ENCODE data around the gene SLC44A1. TPM values are rescaled to one million over a fixed set of nuclear protein-coding genes. Genes with fewer than 3 reads are reported as not detected.

SLC44A1 gene
- total and polyA plus RNA-seq, 2 of the 13 experiments (the other 11 are each of a cell fraction or from before 2014, with no cell fraction given): 21.4 to 40.8 TPM

DNA sequence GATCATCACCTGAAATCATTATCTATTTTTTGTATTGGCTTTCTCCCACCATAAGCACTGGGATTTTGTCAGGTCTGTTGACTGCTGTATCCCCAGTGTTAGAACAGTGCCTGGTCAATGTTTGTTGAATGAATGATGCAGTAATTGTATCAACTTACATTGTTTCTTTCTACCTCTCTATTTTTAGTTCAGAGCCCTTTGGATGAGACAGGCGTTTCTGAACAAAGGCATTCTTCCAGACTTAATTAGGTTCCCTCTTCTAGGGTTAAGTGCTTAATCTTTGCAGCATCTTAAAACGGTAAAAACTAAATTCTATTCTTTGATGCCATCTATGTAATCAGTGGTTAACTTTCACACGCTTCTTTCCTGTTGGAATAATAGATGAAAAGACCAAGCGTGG, 26.3 kb downstream of the SLC44A1 start:
- 95% methylated on average over 4 of the region's 4 CpGs for WGBS (ENCODE audit: low lambda C conversion rate)
- TF ChIP-seq SATB2 (CRISPR knock-in tag; IDR thresholded peaks at IDR 0.05): no peak
- Histone ChIP-seq H3K4me3 (replicated peaks in 1 of 3; ENCODE audit: insufficient read depth in 1 of 3, low read depth in 2 of 3, low read length in 3 of 3) (no peak overlapping the region), H4K20me1 (ENCODE audit: insufficient read depth, low read length) (no peaks in the 10 kb centered on the region), H3K4me2 (ENCODE audit: low read depth, low read length) (no peak overlapping the region), H3K27ac (ENCODE audit: extremely low read length, insufficient read depth, low read length) (no peak overlapping the region), H3K4me1 (ENCODE audit: insufficient read depth, low read length) (peaks cover 7% of the 10 kb centered on the region; the same call in 1 of the 2 replicates), H2AFZ (ENCODE audit: low read length) (no peak overlapping the region), H3K9ac (ENCODE audit: insufficient read depth, low read depth, low read length) (no peak overlapping the region), H3K9me3 (ENCODE audit: low read length) (no peaks in the 10 kb centered on the region), H3K27me3 (ENCODE audit: control insufficient read depth in 1 of 2, insufficient read depth in 2 of 2, low read length in 2 of 2) (no peaks in the 10 kb centered on the region), H3K79me2 (ENCODE audit: insufficient read depth, low read length) (peaks cover 32% of the 10 kb centered on the region), H3K36me3 (replicated peaks in 1 of 2; ENCODE audit: control insufficient read depth in 1 of 2, insufficient read depth in 2 of 2, low read length in 2 of 2) (no peaks in the 10 kb centered on the region; a peak in 1 of 5 replicates)
- CTCF ChIA-PET (ENCODE audit: low intra/inter-chr PET ratio, low total read pairs): no interaction called here
- intact Hi-C loops (cut with micrococcal nuclease; ENCODE audit: unreplicated experiment) (no loop called here), in situ Hi-C loops (cut with HindIII; ENCODE audit: extremely low pct_ligation_motif_present, low pct_unique_long_range_greater_than_20kb) (no loop called here)
- DNase-seq (ENCODE audit: low spot score) (no peak), ATAC-seq (no peak), FAIRE-seq (no peak)
- POLR2A ChIA-PET: no interaction called here
- no TSS peak for BruUV-seq (replicated peaks)

DNA sequence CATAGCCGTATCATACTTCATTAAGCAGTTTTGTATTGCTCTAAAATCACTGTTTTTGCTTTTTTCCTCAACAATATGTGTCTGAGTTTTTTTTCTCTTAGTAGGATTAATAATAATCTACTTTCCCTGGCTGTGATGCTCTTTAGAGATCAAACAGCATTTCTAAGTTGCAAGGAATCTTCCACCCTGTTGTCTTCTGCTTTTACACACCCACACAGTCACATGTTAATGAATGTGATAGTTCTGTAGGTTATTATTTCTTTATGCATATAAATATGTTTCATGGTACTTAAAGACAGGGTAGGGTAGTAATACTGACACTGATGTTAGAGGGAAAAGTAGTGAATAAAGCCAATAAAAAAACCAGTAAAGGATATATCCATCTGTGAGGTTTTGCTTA, 29.3 kb downstream of the SLC44A1 start:
- peaks cover 23% of the 10 kb centered on the region for H3K79me2 ChIP-seq (ENCODE audit: insufficient read depth, low read length)
- 100% methylated on average over 1 of the region's 1 CpG for WGBS (ENCODE audit: low lambda C conversion rate)

More for the DNA sequence above, 29.3 kb downstream of the SLC44A1 start:
- in situ Hi-C loops (cut with HindIII; ENCODE audit: extremely low pct_ligation_motif_present, low pct_unique_long_range_greater_than_20kb): no loop called here
- Histone ChIP-seq H3K4me2 (ENCODE audit: low read depth, low read length) (no peak overlapping the region), H3K9me3 (ENCODE audit: low read length) (no peaks in the 10 kb centered on the region), H3K36me3 (replicated peaks in 1 of 2; ENCODE audit: control insufficient read depth in 1 of 2, insufficient read depth in 2 of 2, low read length in 2 of 2) (no peaks in the 10 kb centered on the region; a peak in 1 of 5 replicates), H3K27ac (ENCODE audit: extremely low read length, insufficient read depth, low read length) (no peak overlapping the region), H3K4me3 (replicated peaks in 1 of 3; ENCODE audit: insufficient read depth in 1 of 3, low read depth in 2 of 3, low read length in 3 of 3) (no peak overlapping the region), H4K20me1 (ENCODE audit: insufficient read depth, low read length) (no peaks in the 10 kb centered on the region), H3K4me1 (ENCODE audit: insufficient read depth, low read length) (peaks cover 7% of the 10 kb centered on the region; the same call in 1 of the 2 replicates), H2AFZ (ENCODE audit: low read length) (no peak overlapping the region), H3K9ac (ENCODE audit: insufficient read depth, low read depth, low read length) (no peak overlapping the region), H3K27me3 (ENCODE audit: control insufficient read depth in 1 of 2, insufficient read depth in 2 of 2, low read length in 2 of 2) (no peaks in the 10 kb centered on the region)
- intact Hi-C loops (cut with micrococcal nuclease; ENCODE audit: unreplicated experiment): no loop called here
- no TSS peak for BruUV-seq (replicated peaks)
- TF ChIP-seq CC2D1A (CRISPR knock-in tag; IDR thresholded peaks at IDR 0.05) (no peak), ZNF430 (CRISPR knock-in tag; IDR thresholded peaks at IDR 0.05) (no peak), BRD4 (CRISPR knock-in tag; IDR thresholded peaks at IDR 0.05) (no peak), ZNF468 (CRISPR knock-in tag; IDR thresholded peaks at IDR 0.05) (no peak), ZNF234 (CRISPR knock-in tag; conservative IDR thresholded peaks at IDR 0.05) (no peak)
- TF ChIP-seq, protein P1, sequence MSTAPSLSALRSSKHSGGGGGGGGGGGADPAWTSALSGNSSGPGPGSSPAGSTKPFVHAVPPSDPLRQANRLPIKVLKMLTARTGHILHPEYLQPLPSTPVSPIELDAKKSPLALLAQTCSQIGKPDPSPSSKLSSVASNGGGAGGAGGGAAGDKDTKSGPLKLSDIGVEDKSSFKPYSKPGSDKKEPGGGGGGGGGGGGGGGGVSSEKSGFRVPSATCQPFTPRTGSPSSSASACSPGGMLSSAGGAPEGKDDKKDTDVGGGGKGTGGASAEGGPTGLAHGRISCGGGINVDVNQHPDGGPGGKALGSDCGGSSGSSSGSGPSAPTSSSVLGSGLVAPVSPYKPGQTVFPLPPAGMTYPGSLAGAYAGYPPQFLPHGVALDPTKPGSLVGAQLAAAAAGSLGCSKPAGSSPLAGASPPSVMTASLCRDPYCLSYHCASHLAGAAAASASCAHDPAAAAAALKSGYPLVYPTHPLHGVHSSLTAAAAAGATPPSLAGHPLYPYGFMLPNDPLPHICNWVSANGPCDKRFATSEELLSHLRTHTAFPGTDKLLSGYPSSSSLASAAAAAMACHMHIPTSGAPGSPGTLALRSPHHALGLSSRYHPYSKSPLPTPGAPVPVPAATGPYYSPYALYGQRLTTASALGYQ (CRISPR knock-in tag; IDR thresholded peaks at IDR 0.05): no peak
- ChIA-PET POLR2A (no interaction called here), CTCF (ENCODE audit: low intra/inter-chr PET ratio, low total read pairs) (no interaction called here)
- FAIRE-seq (no peak), DNase-seq (ENCODE audit: low spot score) (no peak), ATAC-seq (no peak)
